AG04450 (cell line): ENCODE data around the gene CCDC85B. TPM values are rescaled to one million over a fixed set of nuclear protein-coding genes. Genes with fewer than 3 reads are reported as not detected.
A peak's percentile ranks its signal among the peaks of the same experiment; 100 is the strongest.

Experiments used
- CTCF ChIA-PET: fragments of 300-600, 350-600 bp; formaldehyde crosslinking; extraction: SDS; loops from one replicate; lab custom pipeline; 2022; ENCODE audit warnings: antibody characterized with exemption, inconsistent platforms; lab: Charles Lee
- POLR2A ChIA-PET: fragments of 350-600 bp; formaldehyde crosslinking; extraction: SDS; loops from one replicate; lab custom pipeline; 2021; ENCODE audit warnings: antibody characterized with exemption, inconsistent platforms; lab: Yijun Ruan, JAX
- DNase-seq: peaks from one replicate; pipeline ENCODE4 v3.0.0-alpha.2; 2011; ENCODE audit warnings: low read depth, low spot score
- H3K27ac ChIP-seq: one replicate; pipeline ENCODE4 v1.5.1; 2012; ENCODE audit warnings: low read depth, low read length, control low read depth
- H3K27me3 ChIP-seq: one replicate; pipeline ENCODE4 v1.6.0; 2012; ENCODE audit warnings: low read length; ENCODE audit not compliant: control insufficient read depth, insufficient read depth
- H3K4me3 ChIP-seq: 2 replicates; pipeline ENCODE4 v1.5.1; 2011; ENCODE audit warnings: mild to moderate bottlenecking, low read depth, low read length, control low read depth
- H3K9me3 ChIP-seq: 2 replicates; pipeline ENCODE4 v1.5.1; 2012; ENCODE audit warnings: low read length; ENCODE audit not compliant: control insufficient read depth, insufficient read depth
- polyA plus RNA-seq: library from polyadenylated mRNA; depleted of rRNA; stranded (reverse); fragments of >200 nt; gene quantifications from 2 replicates; pipeline ENCODE4 v1.2.3, GENCODE V29; 2011
- TF ChIP-seq, protein P1 (sequence below): IDR thresholded peaks from 2 replicates; pipeline ENCODE4 v1.5.1; 2011; ENCODE audit warnings: low read depth, low read length, control low read depth, inconsistent platforms

The CCDC85B gene
- polyA plus RNA-seq, 1 experiment, result 13.1 TPM

DNA sequence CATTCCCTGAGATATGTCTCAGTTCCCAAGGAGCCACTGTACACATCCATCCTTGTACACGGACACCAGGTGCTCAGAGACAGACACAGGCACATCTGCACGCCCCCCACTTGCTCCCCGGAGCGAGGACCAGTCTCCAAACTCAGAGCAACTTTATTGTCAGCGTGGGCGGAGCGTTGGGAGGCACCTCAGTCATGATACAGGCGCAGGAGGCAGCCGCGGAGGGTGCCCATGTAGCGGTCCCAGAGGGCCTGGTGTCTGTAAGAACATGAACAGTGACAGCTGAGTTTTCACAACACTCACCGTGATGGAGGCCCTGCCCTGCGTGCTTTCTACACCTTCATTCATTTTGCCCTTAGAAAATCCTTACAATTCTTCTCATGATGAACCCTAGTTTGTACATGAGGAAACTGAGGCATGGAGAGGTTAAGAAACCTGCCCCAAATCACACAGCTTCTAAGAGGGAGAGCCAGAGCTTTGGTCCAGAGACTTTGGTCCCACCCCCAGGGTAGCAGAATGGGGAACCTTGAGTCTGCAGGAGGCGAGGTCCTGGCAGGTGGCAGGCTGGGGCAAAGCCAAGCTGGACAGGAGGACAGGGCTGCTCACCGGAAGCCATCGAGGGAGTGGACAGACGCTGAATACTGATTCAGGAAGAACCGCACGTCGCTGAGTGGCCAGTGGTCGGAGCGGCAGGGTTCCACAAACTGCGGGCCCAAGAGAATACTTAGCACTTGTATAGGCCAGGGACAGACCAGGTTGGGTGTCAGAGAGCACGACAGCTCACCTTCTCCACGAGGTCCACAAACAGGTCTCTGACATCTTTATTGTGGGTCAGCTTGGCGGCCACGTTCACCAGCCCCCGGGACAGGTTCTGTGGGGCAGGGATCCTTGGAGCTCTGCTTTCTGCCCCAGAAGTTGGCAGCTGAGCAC lies 6.4 kb upstream of the CCDC85B start:
- Histone ChIP-seq H3K4me3 (no peak overlapping the region), H3K27me3 (no peaks in the 10 kb centered on the region), H3K9me3 (no peaks in the 10 kb centered on the region), H3K27ac (no peak overlapping the region)
- POLR2A ChIA-PET, result interaction anchor here (0.6 to 1.7 kb wide), 6 partner anchors 15 to 246 kb away, joined by 3 to 7 read pairs (median 4); partner anchors contain the start of genes CFL1, MUS81 and SIPA1
- TF ChIP-seq, protein P1, sequence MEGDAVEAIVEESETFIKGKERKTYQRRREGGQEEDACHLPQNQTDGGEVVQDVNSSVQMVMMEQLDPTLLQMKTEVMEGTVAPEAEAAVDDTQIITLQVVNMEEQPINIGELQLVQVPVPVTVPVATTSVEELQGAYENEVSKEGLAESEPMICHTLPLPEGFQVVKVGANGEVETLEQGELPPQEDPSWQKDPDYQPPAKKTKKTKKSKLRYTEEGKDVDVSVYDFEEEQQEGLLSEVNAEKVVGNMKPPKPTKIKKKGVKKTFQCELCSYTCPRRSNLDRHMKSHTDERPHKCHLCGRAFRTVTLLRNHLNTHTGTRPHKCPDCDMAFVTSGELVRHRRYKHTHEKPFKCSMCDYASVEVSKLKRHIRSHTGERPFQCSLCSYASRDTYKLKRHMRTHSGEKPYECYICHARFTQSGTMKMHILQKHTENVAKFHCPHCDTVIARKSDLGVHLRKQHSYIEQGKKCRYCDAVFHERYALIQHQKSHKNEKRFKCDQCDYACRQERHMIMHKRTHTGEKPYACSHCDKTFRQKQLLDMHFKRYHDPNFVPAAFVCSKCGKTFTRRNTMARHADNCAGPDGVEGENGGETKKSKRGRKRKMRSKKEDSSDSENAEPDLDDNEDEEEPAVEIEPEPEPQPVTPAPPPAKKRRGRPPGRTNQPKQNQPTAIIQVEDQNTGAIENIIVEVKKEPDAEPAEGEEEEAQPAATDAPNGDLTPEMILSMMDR, result no peak
- no peak for DNase-seq
- CTCF ChIA-PET, result interaction anchor here (0.6 to 8.9 kb wide), 39 partner anchors 10 to 318 kb away, joined by 3 to 157 read pairs (median 6); partner anchors contain the start of genes BANF1, EFEMP2, KAT5 and MUS81

DNA sequence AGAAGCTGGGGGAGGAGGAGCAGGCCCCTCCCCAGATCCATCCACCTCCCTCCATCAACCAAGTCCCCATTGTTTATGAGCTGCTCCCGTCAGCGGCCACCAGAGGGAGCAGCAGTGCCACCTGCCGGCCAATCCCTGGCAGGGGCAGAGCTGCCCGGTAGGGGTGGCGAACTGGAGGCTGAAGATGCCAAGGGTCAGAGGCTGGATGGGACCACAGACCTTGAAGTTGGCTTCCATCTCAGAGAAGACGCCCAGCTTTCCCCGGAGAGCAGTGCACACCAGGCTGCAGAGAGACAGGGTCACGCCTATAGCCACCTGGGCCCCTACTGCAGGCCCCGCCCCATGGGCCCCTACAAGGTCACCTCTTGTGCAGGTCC lies 5.8 kb upstream of the CCDC85B start:
- ChIA-PET POLR2A (interaction anchor here (0.6 to 1.7 kb wide), 7 partner anchors 14 to 247 kb away, joined by 3 to 7 read pairs (median 5); partner anchors contain the start of genes CFL1, MUS81 and SIPA1), CTCF (interaction anchor here (0.6 to 8.9 kb wide), 46 partner anchors 11 to 318 kb away, joined by 3 to 157 read pairs (median 5); partner anchors contain the start of genes BANF1, EFEMP2, KAT5 and MUS81)
- DNase-seq, result no peak
- H3K9me3 ChIP-seq, result no peaks in the 10 kb centered on the region
- TF ChIP-seq, protein P1, result peak; percentile 100
- no peaks in the 10 kb centered on the region for H3K27me3 ChIP-seq
- no peak overlapping the region for H3K27ac ChIP-seq
- no peak overlapping the region for H3K4me3 ChIP-seq

DNA sequence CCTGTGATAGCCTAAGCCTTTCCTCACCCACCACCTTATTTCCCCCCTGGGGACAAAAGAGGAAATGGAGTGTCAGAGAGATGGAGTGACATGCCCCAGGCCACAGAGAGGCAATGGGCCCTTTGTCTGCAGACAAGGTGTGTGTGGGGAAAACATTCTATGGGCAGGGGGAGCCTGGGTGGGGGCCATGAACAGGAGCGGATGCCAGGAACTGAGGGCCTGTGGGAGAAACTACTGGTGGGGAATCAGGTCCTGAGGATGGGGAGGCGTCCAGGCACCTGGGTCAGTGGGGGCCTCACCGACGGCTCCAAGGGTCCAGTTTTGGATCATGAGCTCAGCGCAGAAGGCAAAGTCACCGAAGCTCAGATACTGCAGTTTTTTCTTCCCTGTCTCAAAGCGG lies 5.2 kb upstream of the CCDC85B start:
- TF ChIP-seq, protein P1, result no peak
- DNase-seq, result no peak
- H3K27ac ChIP-seq, result no peak overlapping the region
- H3K27me3 ChIP-seq, result no peaks in the 10 kb centered on the region
- ChIA-PET POLR2A (interaction anchor here (0.6 to 1.7 kb wide), 7 partner anchors 15 to 248 kb away, joined by 3 to 8 read pairs (median 6); partner anchors contain the start of genes CFL1, MUS81 and SIPA1), CTCF (interaction anchor here (0.6 to 8.9 kb wide), 41 partner anchors 11 to 222 kb away, joined by 3 to 157 read pairs (median 6); partner anchors contain the start of genes EFEMP2, KAT5, MUS81 and SART1)
- H3K9me3 ChIP-seq, result no peaks in the 10 kb centered on the region
- H3K4me3 ChIP-seq, result no peak overlapping the region

DNA sequence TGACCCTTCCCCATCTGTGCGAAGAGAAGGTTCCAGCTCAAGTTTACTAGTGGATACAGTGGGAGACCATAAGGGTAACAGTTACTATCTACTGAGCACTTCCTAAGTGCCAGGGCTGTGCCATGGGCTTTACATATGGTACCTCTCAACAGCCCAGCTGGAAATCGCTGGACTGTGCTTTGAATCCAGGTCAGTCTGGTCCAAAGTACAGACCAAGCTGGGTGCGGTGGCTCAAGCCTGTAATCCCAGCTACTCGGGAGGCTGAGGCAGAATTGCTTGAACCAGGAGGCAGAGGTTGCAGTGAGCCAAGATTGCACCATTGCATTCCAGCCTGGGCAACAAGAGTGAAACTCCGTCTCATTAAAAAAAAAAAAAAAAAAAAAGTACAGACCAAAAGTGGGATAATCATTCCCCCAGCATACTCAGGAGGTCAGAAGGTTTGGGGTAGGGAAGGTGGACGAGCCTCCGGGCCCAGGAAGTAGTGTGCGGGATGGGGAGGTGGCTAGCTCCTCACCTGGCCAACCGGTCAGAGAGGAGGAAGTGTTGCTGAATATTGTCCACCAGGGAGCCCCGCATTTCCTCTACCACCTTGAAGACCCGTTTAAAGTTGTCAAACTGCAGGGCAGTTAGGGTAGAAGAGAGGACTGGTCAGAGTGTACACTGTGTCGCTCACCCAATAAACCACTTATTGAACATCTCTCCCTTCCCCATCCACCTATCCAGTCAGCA lies 4.5 kb upstream of the CCDC85B start:
- no peak for DNase-seq

More for the DNA sequence above, 4.5 kb upstream of the CCDC85B start:
- Histone ChIP-seq H3K9me3 (no peaks in the 10 kb centered on the region), H3K4me3 (no peak overlapping the region), H3K27ac (no peak overlapping the region), H3K27me3 (no peaks in the 10 kb centered on the region)
- POLR2A ChIA-PET, result interaction anchor here (0.7 to 1.7 kb wide), 2 partner anchors 16 to 28 kb away, joined by 7 to 8 read pairs; partner anchors contain the start of gene CFL1
- CTCF ChIA-PET, result interaction anchor here (0.7 to 8.9 kb wide), 20 partner anchors 12 to 182 kb away, joined by 3 to 157 read pairs (median 8); partner anchors contain the start of genes EFEMP2, MUS81 and SF3B2
- TF ChIP-seq, protein P1, result no peak
